GM10248 (cell line): ENCODE results near the gene UBE4B.

Source experiments
- CTCF ChIA-PET: fragments of 300-600 bp; sonication (Branson Sonifier 250); formaldehyde crosslinking; extraction: SDS; loops from one replicate; lab custom pipeline; 2021; ENCODE audit warnings: antibody characterized with exemption; lab: Yijun Ruan, JAX
- POLR2A ChIA-PET: fragments of 350-650 bp; sonication (Branson Sonifier 250); formaldehyde crosslinking; extraction: SDS; loops from one replicate; lab custom pipeline; 2020; ENCODE audit warnings: antibody characterized with exemption; lab: Yijun Ruan, JAX
- DNase-seq: peaks from one replicate; pipeline ENCODE4 v3.0.0; 2012; ENCODE audit errors: extremely low spot score
- CTCF ChIP-seq: IDR thresholded peaks from 2 replicates; pipeline ENCODE4 v1.5.1; 2012; ENCODE audit warnings: mild to moderate bottlenecking, low read depth; ENCODE audit errors: extremely low read depth, missing control alignments, control extremely low read depth

The UBE4B gene

DNA sequence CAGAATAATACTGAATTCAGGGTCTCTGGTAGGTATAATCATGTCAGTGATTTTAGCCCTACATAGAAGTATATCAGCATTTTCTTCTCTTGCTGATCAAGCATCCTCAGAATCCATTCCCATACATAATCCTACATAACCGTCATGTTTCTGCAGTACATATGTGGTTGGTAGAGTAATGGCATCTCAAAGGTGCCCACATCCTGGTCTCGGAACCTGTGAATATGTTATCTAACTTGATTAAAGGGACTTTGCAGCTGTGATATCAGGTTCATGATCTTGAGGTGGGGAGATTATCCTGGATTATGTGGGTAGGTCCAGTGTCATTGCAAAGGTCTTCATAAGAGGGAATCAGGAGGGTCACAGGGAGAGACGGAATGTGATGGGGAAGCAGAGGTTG lies 108.2 kb downstream of the UBE4B start:
- CTCF ChIA-PET = interaction anchor here (1.3 to 2.9 kb wide), 3 partner anchors 11 to 190 kb away, joined by 3 to 12 read pairs (median 4); no protein-coding TSS in a partner anchor
- TF ChIP-seq CTCF = no peak
- DNase-seq = no peak
- POLR2A ChIA-PET = no interaction called here

- ChIA-PET CTCF (no interaction called here), POLR2A (no interaction called here)
- TF ChIP-seq CTCF = no peak
- no peak for DNase-seq
Measured at GRCh38 chr1:10143961-10144485, 111.3 kb downstream of the UBE4B start.

- TF ChIP-seq CTCF = no peak
- DNase-seq = no peak
- POLR2A ChIA-PET = interaction anchor here (0.5 kb wide), 1 partner anchor 733 kb away, joined by 5 read pairs; no protein-coding TSS in a partner anchor
- CTCF ChIA-PET = interaction anchor here (1.3 to 2.6 kb wide), 3 partner anchors 10 to 64 kb away, joined by 4 to 6 read pairs (median 4); partner anchors contain the start of gene KIF1B
Measured at GRCh38 chr1:10146391-10146790, 113.6 kb downstream of the UBE4B start.

- no peak for DNase-seq
- ChIA-PET POLR2A (no interaction called here), CTCF (interaction anchor here (0.7 kb wide), 1 partner anchor 12 kb away, joined by 3 read pairs; no protein-coding TSS in a partner anchor)
- TF ChIP-seq CTCF = no peak
Measured at GRCh38 chr1:10149231-10149630, 116.5 kb downstream of the UBE4B start.

DNA sequence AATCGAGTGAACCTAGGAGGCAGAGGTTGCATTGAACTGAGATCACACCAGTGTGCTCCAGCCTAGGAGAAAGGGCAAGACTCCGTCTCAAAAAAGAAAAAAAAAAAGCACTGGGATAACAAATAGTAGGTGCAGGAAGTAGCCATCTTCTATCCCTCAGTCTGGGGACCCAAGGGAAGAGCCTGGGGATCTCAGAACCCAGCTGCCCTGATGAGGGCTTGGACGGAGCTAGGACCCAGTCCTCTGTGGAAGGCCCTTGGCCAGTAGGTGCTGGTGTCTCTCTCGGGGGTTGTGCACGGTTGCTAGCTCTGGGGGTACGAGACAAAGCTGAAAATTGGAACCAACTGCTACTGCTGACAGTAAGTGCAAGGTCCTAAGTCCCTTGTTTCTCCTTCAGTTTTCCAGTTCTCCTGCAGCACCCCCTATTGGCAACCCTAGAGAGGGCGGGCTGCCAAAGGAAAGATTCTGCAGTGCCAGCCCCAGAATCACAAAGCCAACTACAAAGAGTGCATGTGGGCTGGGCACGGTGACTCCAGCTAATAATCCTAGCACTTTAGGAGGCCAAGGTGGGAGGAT lies 120.0 kb downstream of the UBE4B start:
- ChIA-PET CTCF (interaction anchor here (0.9 to 2.8 kb wide), 9 partner anchors 8 to 269 kb away, joined by 3 to 12 read pairs (median 4); no protein-coding TSS in a partner anchor), POLR2A (no interaction called here)
- DNase-seq = peak; percentile 54
- TF ChIP-seq CTCF = peak; percentile 57

GRCh38 chr1:10155087-10155712 lies 122.4 kb downstream of the UBE4B start:
- POLR2A ChIA-PET = no interaction called here
- no peak for DNase-seq
- CTCF ChIA-PET = interaction anchor here (1.2 to 1.7 kb wide), 3 partner anchors 55 to 281 kb away, joined by 3 to 5 read pairs (median 3); partner anchors contain the start of gene KIF1B
- no peak for TF ChIP-seq CTCF
